GM12872 (cell line): Measurements from ENCODE around the gene TOGARAM1.

ENCODE experiments used
- CTCF ChIP-seq: IDR thresholded peaks from 3 replicates; pipeline ENCODE4 v1.5.1; 2011; ENCODE audit warnings: low read depth, mild to moderate bottlenecking, low read length, moderate library complexity; ENCODE audit not compliant: insufficient read depth

The TOGARAM1 gene

GRCh38 chr14:45039390-45039789 lies 77.4 kb downstream of the TOGARAM1 start:
- no peak for TF ChIP-seq CTCF

- no peak for TF ChIP-seq CTCF
Measured at GRCh38 chr14:45041641-45042040, 79.7 kb downstream of the TOGARAM1 start.

- no peak for TF ChIP-seq CTCF
Measured at GRCh38 chr14:45044638-45045037, 82.6 kb downstream of the TOGARAM1 start.

- no peak for TF ChIP-seq CTCF
Measured at GRCh38 chr14:45048385-45048784, 86.4 kb downstream of the TOGARAM1 start.

GRCh38 chr14:45051180-45051579 lies 89.2 kb downstream of the TOGARAM1 start:
- no peak for TF ChIP-seq CTCF

GRCh38 chr14:45051896-45052295 lies 89.9 kb downstream of the TOGARAM1 start:
- no peak for TF ChIP-seq CTCF

- no peak for TF ChIP-seq CTCF
Measured at GRCh38 chr14:45057349-45057748, 95.4 kb downstream of the TOGARAM1 start.

GRCh38 chr14:45057881-45058364 lies 95.9 kb downstream of the TOGARAM1 start:
- no peak for TF ChIP-seq CTCF
